NCI-H2029 (cell line): ENCODE results near the gene RNF4.
"Not testable (repeated sequence)": the region's sequence is repeated elsewhere in the genome, so short reads cannot be mapped to it uniquely, and the experiment has no call there.

Experiments
- DNase-seq: peaks from one replicate; lab custom pipeline; 2025; lab: John Stamatoyannopoulos, UW

Gene RNF4, protein sequence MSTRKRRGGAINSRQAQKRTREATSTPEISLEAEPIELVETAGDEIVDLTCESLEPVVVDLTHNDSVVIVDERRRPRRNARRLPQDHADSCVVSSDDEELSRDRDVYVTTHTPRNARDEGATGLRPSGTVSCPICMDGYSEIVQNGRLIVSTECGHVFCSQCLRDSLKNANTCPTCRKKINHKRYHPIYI

DNA sequence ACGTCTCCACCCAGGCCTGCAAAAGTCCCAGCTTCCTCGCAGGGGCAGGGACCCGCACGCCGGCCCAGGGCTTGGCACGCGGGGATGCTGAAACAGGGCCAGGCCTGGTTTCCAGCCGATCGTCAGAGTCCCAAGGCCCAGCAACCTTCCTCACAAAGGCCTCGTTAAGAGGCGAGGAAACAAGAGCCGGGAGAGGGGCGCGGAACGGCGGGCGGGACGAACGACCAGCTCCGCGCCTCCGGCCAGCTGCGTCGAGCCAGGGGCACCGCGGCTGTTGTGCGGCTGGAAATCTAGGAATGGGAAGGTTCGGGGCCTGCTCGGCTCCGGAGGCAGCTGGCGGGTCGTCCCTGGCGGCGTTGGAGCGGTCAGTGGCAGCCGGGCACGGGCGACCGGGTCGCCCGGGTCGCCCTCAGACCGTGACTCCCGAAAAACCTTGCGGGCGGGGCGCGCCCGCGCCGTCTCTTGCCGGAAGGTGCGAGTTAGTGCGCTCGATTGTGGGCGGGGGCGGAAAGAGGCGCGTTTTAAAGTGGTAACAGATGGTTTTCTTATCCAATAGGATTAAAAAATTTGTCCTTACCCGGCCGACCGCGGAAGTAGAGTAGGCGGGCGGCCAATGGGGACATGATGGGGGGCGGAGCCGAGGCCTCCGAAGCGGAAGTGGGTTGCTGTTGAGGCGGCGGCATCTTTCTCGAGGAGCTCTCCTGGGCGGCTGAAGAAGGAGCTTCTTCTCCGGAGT lies at the start of gene RNF4:
Gene RNF4, plus strand, starts transcription at position 651 of the 736 bp plus-strand sequence. CDS start 21,388 bp downstream, outside the sequence.
- peak; percentile 95 for DNase-seq

DNA sequence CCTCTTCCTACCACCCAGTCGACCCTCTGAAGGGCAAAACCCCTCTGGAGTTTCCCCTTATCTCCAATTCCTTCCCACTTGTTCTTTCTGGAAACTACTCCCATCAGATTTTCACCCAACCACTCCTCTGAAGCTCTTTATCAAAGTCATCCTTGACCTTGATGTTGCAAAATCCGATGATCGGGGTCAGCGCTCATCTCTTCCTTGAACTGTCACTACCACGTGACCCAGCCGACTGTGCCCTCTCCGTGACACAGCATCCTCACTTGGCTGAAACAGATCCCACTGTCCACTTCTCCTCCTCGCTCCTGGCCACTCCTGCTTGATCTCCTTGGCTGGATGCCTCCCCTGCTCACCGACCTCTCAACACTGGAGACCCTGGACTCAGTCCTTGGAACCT lies 49.1 kb upstream of the RNF4 start:
- no peak for DNase-seq

DNA sequence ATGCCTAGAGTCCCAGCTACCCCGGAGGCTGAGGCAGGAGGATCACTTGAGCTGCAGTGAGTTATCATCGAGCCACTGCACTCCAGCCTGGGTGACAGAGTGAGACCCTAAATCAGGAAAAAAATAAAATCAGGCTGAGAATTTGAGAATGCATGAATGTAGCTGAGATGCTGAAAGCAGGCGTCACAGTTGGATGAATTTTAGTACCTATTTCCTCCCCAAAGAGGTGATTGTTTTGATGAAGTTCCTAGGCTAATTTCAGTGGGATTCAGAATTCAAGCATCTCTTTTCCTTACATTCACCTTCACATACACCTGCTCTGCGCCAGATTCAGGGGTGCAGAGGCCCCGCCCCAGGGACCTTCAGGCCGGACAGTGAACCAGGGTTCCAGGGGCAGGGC lies 47.0 kb upstream of the RNF4 start:
- no peak for DNase-seq

DNA sequence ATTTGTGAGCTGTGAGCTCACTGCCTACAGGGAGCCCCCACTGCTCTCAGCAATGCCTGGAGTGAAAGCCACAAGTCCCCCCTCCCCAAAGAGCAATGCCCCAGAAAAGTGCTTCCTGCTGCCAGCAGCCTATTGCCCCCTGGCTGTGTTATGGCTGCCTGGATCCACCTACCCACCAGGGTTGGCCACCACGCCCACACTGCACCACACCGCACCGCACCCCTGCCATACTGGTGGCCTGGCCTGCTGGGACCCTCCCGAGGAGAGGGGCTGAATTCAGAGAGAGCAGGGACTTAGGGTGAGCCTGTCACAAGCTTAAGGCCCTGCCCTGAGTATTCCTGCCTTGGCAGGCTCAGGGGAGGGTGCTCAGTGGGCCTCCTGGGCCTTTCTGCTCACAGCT lies 45.8 kb upstream of the RNF4 start:
- no peak for DNase-seq

DNA sequence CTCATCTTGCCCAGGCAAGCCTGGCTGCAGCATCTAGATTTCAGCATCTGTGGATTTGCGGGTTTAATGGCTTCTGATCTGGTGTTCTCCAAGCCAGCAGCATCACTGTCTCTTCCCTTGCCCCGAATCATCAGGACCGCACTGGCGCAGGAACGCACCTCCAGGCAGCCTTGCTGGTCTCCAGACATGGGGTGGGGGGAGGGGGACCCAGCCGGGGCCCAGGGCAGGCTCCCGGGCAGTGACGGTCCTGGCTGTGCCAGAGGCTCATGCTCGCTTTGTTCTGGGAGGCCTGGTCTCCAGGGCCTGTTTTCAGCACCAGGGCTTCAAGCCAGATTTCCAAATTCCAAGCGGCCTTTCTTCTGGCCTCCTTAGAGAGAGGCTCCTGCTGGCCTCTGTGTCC lies 45.2 kb upstream of the RNF4 start:
- DNase-seq: no peak

DNA sequence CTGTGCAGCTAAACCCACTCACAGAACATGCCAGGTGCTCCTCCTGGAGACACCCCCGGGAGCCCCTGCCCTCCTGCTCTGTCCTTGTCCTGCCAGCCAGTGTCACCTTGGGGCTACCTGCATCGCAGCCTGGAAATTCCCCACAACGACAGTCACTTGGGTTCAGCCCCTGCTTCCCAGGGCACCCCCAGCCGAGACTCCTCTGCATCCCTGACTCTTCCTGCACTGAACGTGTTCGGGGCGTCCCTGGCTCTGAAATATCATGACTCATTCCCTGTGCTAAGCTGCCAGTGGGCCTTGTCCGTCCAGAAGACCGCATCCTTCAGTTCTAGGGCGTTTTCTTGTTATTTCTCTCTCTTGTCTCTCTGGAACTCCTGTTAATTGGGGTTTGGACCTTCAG lies 44.3 kb upstream of the RNF4 start:
- no peak for DNase-seq

DNA sequence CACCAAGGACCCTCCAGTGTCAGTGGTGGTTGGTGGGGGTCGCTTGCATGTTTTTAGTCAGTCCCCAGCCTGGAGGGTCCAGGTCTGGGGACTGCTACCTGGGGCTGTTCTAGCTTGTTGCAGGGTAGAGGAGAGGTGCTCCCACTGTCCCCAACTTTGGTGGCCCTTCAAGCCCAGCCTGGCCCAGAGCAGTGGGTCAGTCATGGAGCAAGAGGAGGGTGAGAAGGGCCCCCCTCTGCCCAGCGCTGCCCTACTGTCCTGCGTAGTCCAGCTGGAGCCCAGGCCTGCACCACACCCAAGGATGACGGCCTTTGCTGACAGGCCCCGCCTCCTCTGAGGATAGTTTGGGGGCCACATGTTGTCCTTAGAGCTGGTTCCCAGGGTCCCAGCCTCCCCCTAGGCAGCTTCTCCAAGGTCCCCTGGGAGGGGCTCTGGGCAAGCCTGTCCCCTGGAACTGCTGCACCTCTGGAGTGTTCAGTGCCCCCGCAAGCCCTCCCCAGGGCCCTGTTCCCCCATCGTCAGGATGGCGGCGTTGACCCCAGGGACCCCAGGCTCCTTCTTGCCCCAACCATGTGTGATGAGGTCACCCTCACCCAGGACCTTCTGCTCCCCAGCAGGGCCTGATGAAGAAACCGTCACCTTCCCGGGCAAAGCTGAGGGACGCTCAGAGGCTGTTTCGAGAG lies 43.4 kb upstream of the RNF4 start:
- no peak for DNase-seq

DNA sequence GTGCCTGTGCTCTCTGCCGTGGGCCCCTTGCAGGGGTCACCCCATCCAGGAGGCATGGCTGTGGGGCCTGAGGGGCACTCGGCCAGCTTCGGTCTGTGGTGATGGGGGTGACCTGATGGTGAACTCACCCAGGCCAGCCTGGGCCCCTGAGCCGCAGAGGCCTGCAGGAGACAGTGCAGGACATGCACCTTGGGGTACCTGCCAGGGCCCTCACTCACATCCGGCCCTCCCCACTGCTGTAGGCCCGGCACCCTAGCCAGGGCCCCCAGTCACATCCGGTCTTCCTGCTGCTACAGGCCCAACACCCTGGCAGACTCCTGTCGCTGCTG lies 42.9 kb upstream of the RNF4 start:
- DNase-seq: no peak

DNA sequence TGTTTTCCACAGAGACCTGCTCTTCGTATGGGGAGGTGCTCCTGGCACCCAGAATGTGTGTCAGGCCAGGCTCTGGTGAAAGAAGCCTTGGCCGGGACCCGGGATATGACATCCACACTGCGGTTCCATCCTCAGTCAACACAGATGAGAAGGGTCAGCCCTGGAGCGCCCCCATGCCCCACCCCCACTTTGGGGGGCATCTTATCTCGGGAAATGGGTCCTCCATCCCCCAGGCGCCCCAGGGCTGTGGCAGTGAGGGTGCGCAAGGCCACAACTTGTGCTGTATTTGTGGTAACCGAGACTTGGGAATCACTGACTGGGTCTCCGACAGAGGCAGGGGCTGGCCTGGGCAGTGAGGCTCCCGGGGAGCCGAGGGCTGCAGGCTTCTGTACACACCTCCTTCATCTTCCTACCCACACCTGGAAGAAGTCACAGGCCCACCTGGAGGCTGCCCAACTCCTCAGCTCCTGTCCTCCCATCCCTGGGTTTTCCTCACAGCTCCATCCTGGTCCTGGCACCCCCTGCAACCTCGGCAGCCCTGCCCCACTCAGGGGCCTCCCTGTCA lies 42.1 kb upstream of the RNF4 start:
- DNase-seq: no peak

DNA sequence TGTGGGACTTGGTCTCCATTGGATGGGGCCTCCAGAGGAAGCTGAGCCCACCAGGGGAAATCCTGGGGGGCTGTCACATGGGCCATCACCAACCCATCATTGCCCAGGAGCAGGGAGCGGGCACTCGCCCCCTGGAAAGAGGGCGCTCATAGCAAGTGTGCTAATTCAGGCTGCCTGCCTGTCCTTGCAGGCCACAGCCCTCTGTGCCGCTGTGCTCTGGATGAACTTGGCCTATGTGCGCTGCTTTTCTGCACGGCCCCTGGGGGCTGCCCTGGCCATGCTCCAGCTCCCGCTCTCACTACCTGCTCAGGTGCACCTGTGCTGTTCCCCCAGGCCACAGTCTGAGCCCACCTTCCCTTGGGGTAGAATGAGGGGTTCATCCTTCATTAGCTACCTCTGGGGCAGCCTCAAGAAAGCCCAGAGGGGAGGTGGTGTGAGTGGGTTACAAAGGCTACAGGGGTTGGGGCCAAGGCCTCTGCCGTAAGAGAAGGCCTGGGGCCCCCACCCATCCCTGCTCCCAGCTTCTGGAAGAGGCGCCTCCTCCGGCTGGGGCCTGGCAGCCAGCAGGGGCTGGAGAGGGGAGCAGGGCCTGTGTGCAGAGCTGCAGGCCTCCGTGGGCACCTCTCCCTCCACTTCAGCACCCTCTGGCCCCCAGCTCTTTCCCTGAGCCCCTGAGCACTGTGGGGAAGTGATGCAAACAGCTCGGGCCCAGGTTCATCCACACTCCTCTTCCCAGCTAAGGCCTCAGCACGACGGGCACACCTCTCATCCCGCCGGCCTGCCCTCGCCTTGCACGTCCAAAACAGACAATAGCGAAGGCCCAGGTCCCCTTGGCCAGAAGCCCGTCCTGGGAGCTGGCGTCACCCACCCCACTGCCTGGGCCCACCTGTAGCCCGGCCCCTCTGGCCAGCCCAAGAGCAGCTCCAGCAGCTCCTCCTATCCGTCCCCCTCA lies 41.2 kb upstream of the RNF4 start:
- DNase-seq: no peak

DNA sequence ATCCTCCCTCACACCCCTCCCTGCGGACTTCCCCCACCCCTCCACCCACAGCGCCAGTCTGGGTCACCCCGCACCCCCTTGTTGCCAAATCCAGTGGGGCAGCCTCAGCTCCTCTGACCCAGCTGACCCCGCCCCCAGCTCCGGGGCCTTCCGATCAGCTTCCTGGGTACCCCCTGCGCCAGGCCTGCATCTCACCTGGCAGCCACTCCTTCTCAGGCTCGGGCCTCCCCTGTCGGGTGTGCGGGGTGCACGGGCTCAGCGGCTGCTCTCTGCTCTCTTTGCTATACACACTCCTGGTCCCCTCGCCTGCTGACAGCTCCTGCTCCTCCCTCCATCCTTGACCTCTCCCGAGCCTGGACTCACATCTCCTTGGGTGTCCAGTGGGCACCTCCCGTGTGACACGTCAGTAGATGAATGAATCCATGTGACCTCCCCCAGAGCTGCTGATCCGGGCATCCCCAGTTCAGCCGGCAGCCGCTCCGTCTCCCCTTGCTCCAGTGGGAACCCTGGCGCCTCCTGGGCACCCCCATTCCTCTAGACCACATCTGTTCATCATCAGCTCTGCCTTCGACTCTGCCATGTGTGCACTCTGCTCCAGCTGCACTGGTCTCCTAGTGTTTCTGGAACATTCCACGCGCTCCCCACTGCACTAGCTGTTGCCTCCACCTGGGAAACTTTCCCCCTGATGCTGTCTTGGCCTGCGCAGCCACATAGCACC lies 40.3 kb upstream of the RNF4 start:
- DNase-seq: no peak

DNA sequence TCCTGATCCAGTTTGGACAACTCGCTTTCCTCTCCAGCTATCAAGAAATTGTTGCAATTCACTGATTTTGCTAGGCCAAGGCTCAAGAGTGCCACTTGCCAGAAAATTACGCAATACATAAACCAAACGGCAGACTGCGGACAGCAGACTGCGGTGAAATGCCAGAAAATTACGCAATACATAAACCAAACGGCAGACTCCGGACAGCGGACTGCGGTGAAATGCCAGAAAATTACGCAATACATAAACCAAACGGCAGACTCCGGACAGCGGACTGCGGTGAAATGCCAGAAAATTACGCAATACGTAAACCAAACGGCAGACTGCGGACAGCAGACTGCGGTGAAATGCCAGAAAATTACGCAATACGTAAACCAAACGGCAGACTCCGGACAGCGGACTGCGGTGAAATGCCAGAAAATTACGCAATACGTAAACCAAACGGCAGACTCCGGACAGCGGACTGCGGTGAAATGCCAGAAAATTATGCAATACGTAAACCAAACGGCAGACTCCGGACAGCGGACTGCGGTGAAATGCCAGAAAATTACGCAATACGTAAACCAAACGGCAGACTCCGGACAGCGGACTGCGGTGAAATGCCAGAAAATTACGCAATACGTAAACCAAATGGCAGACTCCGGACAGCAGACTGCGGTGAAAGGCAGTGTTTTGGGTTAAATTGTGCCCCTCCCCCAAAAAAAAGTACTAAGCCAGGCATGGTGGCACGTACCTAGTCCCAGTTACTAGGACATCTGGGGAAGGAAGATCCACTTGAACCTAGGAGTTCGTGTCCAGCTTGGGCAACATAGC lies 38.8 kb upstream of the RNF4 start:
- not testable (repeated sequence) for DNase-seq

DNA sequence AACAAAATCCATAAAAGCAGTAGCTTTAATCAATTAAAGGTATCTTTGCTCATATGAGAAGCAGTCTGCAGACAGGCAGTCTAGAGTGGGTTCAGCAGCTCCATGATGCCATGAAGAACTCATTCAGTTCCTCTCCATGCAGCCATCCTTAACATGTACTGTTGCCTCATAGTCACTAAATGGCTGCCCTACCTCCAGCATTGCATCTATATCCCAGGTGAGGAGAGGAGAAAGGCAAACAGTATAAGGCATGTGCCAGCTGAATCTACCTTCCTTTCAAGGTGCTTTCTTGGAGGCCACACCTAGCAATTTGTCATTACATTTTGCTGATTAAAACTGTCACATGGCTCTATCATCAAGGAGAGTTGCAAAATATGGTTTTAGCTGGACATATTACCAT lies 36.9 kb upstream of the RNF4 start:
- no peak for DNase-seq

DNA sequence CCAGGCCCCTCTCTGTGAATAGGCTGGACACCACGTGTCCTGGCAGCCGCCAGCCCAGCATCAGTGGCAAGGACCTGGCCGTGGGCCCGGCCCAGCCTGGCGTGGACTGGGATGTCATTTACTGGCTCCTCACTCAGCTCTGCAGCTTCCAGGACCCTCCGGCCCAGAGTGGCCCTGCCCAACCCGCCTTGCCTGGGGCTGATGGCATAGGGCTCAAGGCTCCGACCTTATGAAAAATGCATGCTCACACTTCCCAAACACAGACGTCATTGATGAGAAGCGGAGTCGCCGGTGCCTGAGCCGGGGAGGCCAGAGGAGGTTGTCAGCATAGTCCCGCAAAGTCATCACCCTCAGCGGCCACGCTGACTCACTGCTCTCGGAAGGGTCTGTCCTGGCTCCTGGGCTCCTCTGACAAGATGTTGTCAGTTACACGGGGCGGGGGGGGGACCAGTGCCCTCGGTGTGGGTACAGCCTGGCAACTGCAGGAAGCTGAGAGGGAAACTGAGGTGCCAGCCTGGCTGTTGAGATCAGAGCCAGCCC lies 35.8 kb upstream of the RNF4 start:
- no peak for DNase-seq

DNA sequence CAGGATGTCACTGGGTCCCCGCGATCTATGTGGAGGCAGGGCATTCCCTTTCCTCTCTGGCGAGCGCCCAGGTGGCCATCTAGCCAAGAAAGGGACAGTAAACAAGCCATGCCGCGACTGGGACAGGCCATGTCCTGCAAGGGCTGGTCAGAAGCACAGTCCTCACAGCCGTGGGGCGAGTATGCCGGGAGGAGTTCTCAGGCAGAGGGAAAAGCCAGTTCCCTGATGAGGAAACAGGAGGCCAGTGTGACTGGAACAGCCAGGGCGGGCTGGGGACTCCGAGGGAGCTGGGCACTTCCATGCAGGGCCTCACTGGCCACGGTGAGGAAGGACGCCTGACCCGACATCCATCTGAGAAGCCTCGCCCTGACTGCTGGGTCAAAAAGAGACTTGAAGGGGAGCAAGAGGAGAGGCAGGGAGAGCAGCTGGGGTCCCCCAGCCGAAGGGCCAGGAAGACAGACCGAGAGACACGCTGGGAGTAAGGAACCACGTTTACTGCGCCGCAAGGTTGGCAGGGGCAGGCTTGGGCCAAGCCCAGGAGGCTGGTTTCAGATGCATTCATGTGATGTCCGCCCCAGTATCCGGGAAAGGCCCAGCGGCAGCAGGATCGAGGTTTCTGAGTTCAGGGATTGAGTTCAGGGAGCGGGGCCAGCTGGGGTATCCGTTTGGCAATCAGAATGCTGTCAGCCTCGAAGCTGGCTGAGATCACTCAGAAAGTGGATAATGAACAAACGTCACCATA lies 35.1 kb upstream of the RNF4 start:
- DNase-seq: no peak

DNA sequence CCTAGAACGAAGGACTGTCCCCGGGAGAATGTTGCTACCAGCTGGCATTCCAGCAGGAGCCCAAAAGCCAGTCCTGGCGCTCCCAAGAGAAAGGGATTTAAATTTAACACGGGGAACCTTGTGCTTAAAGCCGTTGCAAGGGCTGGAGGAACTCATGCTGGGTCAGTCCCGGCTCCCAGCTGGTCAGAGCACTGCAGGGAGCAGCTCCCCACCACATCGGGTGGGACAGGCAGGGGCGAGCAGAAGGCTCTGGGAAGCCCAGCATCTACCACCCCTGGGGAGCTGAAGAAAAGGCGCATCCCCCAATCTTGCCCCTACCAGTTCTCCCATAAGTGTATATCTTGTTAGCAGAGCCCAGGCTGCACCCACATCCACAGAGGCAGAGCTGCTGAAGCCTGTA lies 34.5 kb upstream of the RNF4 start:
- DNase-seq: no peak

DNA sequence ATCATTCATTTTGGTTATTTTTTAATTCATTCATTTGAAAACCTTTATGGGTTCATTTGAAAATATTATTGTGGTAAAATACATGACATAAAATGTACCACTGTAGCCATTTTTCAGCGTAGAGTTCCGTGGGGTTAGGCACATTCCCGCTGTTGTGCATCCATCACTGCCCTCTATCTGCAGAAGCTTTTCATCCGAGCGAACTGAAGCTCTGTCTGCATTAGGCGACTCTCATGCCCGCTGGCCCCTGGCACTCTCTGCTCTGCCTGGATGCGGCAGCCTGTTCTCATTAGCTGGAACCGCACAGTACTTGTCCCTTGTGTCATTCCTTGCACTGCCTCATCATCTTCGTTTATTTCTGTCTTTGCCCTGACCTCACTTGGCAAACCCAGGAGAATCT lies 32.6 kb upstream of the RNF4 start:
- DNase-seq: no peak

DNA sequence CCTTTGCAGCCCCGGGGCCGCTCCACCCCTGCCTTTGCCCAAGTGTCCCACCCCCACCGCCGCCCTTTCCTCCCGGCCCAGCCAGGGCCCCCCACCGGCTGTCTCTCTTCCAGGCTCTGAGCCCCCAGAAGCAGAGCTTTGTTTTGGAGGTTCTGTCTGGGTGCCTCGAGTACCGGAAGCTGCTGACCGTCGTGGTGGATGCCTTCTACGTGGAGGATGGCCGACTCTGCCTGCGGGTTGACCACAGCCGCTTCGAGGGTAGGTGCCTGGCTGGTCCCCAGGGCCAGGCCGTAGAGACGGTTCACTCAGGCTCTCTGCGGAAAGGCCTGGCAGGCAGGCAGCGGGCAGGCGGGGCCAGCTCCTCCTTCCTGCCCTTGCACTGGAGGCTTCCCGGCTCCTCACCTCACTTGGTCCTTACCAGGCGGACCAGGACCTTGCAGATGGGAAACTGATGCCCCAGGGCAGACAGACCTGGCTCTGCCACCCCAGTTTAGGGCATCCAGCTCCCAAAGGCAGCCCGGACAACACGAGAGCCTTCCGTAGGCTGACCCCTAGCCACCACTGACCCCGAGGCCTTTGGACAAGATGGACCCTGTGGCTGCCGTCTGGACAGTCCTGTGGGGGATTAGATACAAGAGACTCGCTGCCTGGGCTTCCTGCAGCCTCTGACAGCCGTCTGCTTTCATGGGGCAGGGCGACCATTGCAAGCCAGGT lies 32.0 kb upstream of the RNF4 start:
- DNase-seq: no peak
